CD8-positive, alpha-beta memory T cell (primary cell): ENCODE measurements around the gene NHERF2. TPM values are rescaled to one million over a fixed set of nuclear protein-coding genes. Genes with fewer than 3 reads are reported as not detected.

ENCODE experiments used
- CTCF ChIA-PET: fragments of 350-600 bp; sonication (Branson Sonifier 250); formaldehyde crosslinking; loops from one replicate; lab custom pipeline; 2021; ENCODE audit warnings: antibody characterized with exemption; lab: Charles Lee
- POLR2A ChIA-PET: fragments of 350-600 bp; sonication (Branson Sonifier 250); formaldehyde crosslinking; loops from one replicate; lab custom pipeline; 2021; ENCODE audit warnings: antibody characterized with exemption; lab: Charles Lee
- DNase-seq, 5 donors: peaks; one replicate each; pipeline versions ENCODE4 v3.0.0 to v3.0.0-alpha.2; 2020 to 2022; ENCODE audit warnings: mixed read lengths in 1 of 5
- H3K27ac ChIP-seq: one replicate; pipeline ENCODE4 v1.7.0; 2013; ENCODE audit warnings: low read depth, mild to moderate bottlenecking, low read length, moderate library complexity
- H3K27me3 ChIP-seq: 2 replicates; pipeline ENCODE4 v1.7.0; 2013; ENCODE audit warnings: low read length, mild to moderate bottlenecking; ENCODE audit not compliant: insufficient read depth, poor library complexity, severe bottlenecking
- H3K36me3 ChIP-seq: 2 replicates; pipeline ENCODE4 v1.7.0; 2013; ENCODE audit warnings: mild to moderate bottlenecking, low read length, moderate library complexity; ENCODE audit not compliant: insufficient read depth
- H3K4me1 ChIP-seq: 2 replicates; pipeline ENCODE4 v1.7.0; 2013; ENCODE audit warnings: mild to moderate bottlenecking, low read length, moderate library complexity; ENCODE audit not compliant: insufficient read depth
- H3K4me3 ChIP-seq: 2 replicates; pipeline ENCODE4 v1.7.0; 2013; ENCODE audit warnings: mild to moderate bottlenecking, low read length
- H3K9me3 ChIP-seq: 2 replicates; pipeline ENCODE4 v1.7.0; 2013; ENCODE audit warnings: mild to moderate bottlenecking, low read length
- H3K27ac Mint-ChIP-seq, 8 donors: one replicate each; pipeline ENCODE4 v1.8.0; 2020 to 2021; ENCODE audit warnings: mixed read lengths in 8 of 8, mild to moderate bottlenecking in 6 of 8, inconsistent platforms in 3 of 8, moderate library complexity in 3 of 8
- H3K27me3 Mint-ChIP-seq, 2 donors: one replicate each; pipeline ENCODE4 v1.8.0; 2020 to 2021; ENCODE audit warnings: mixed read lengths in 2 of 2, mild to moderate bottlenecking in 1 of 2, moderate library complexity in 1 of 2
- H3K36me3 Mint-ChIP-seq, 3 donors: one replicate each; pipeline ENCODE4 v1.8.0; 2020 to 2021; ENCODE audit warnings: mixed read lengths in 3 of 3, inconsistent platforms in 1 of 3, mild to moderate bottlenecking in 1 of 3
- H3K4me1 Mint-ChIP-seq, 3 donors: one replicate each; pipeline ENCODE4 v1.8.0; 2020 to 2021; ENCODE audit warnings: mixed read lengths in 3 of 3, inconsistent platforms in 1 of 3, mild to moderate bottlenecking in 1 of 3
- H3K4me3 Mint-ChIP-seq, 7 donors: one replicate each; pipeline ENCODE4 v1.8.0; 2020 to 2021; ENCODE audit warnings: mixed read lengths in 7 of 7, mild to moderate bottlenecking in 6 of 7, moderate library complexity in 4 of 7, inconsistent platforms in 2 of 7
- H3K9me3 Mint-ChIP-seq, 5 donors: one replicate each; pipeline ENCODE4 v1.8.0; 2020 to 2022; ENCODE audit warnings: mixed read lengths in 5 of 5, mild to moderate bottlenecking in 3 of 5, moderate library complexity in 2 of 5, inconsistent platforms in 1 of 5
- polyA plus RNA-seq: library from polyadenylated mRNA; unstranded; fragments of 300-500 nt; fragmentation: Illumina TruSeq; gene quantifications from one replicate; pipeline ENCODE4 v1.2.3, GENCODE V29; 2021
- total RNA-seq, 2 experiments: library from RNA; stranded (reverse); gene quantifications; one replicate each; pipeline ENCODE4 v1.2.3, GENCODE V29; 2021

The NHERF2 gene
- total and polyA plus RNA-seq, 3 experiments from 2014 or later = 0.51 to 4.1 (median 3.0) TPM

GRCh38 chr16:2040787-2041522 lies 14.3 kb downstream of the NHERF2 start:
- H3K4me3 ChIP-seq = no peak overlapping the region
- no peak overlapping the region for H3K27ac ChIP-seq
- ChIA-PET CTCF (interaction anchor here (0.6 to 2.1 kb wide), 2 partner anchors 99 to 111 kb away, joined by 4 to 8 read pairs; no protein-coding TSS in a partner anchor), POLR2A (no interaction called here)
- H3K4me1 Mint-ChIP-seq = no peaks in the 10 kb centered on the region
- no peaks in the 10 kb centered on the region for H3K36me3 ChIP-seq
- no peaks in the 10 kb centered on the region for H3K9me3 Mint-ChIP-seq
- H3K4me3 Mint-ChIP-seq = no peak overlapping the region
- H3K27ac Mint-ChIP-seq = no peak overlapping the region
- no peaks in the 10 kb centered on the region for H3K36me3 Mint-ChIP-seq
- no peaks in the 10 kb centered on the region for H3K27me3 Mint-ChIP-seq
- no peaks in the 10 kb centered on the region for H3K27me3 ChIP-seq
- no peaks in the 10 kb centered on the region for H3K9me3 ChIP-seq
- no peak for DNase-seq
- H3K4me1 ChIP-seq = no peaks in the 10 kb centered on the region

GRCh38 chr16:2042171-2042985 lies 15.7 kb downstream of the NHERF2 start:
- Histone ChIP-seq H3K9me3 (no peaks in the 10 kb centered on the region), H3K27ac (peak overlapping the region; percentile 16), H3K36me3 (no peaks in the 10 kb centered on the region), H3K4me1 (peaks cover 6% of the 10 kb centered on the region), H3K27me3 (no peaks in the 10 kb centered on the region), H3K4me3 (no peak overlapping the region)
- DNase-seq = no peak
- Mint-ChIP-seq H3K27me3 (no peaks in the 10 kb centered on the region), H3K4me3 (no peak overlapping the region), H3K9me3 (no peaks in the 10 kb centered on the region), H3K4me1 (peaks cover 5 to 11% (median 6%) of the 10 kb centered on the region in 3 donors), H3K36me3 (peaks cover 0 to 5% (median 0%) of the 10 kb centered on the region in 3 donors), H3K27ac (no peak overlapping the region)
- CTCF ChIA-PET = no interaction called here
- POLR2A ChIA-PET = no interaction called here

- H3K27ac Mint-ChIP-seq = no peak overlapping the region
- no peak overlapping the region for H3K4me3 Mint-ChIP-seq
- no peaks in the 10 kb centered on the region for H3K27me3 Mint-ChIP-seq
- no peaks in the 10 kb centered on the region for H3K27me3 ChIP-seq
- peaks cover 0 to 7% (median 0%) of the 10 kb centered on the region in 3 donors for H3K36me3 Mint-ChIP-seq
- H3K4me3 ChIP-seq = no peak overlapping the region
- peaks cover 6% of the 10 kb centered on the region for H3K4me1 ChIP-seq
- ChIA-PET CTCF (no interaction called here), POLR2A (no interaction called here)
- no peak overlapping the region for H3K27ac ChIP-seq
- peaks cover 7 to 12% (median 7%) of the 10 kb centered on the region in 3 donors for H3K4me1 Mint-ChIP-seq
- H3K36me3 ChIP-seq = no peaks in the 10 kb centered on the region
- DNase-seq = no peak
- H3K9me3 ChIP-seq = no peaks in the 10 kb centered on the region
- H3K9me3 Mint-ChIP-seq = no peaks in the 10 kb centered on the region
Measured at GRCh38 chr16:2042986-2043666, 16.4 kb downstream of the NHERF2 start.

GRCh38 chr16:2043667-2044451 lies 17.2 kb downstream of the NHERF2 start:
- Mint-ChIP-seq H3K4me1 (peaks cover 14 to 19% (median 15%) of the 10 kb centered on the region in 3 donors), H3K36me3 (peaks cover 0 to 8% (median 0%) of the 10 kb centered on the region in 3 donors), H3K9me3 (no peaks in the 10 kb centered on the region), H3K27ac (no peak overlapping the region), H3K27me3 (no peaks in the 10 kb centered on the region), H3K4me3 (no peak overlapping the region)
- no peak for DNase-seq
- Histone ChIP-seq H3K27ac (no peak overlapping the region), H3K4me1 (peaks cover 12% of the 10 kb centered on the region), H3K9me3 (no peaks in the 10 kb centered on the region), H3K36me3 (no peaks in the 10 kb centered on the region), H3K27me3 (no peaks in the 10 kb centered on the region), H3K4me3 (no peak overlapping the region)
- ChIA-PET CTCF (no interaction called here), POLR2A (no interaction called here)

GRCh38 chr16:2044541-2044940 lies 17.8 kb downstream of the NHERF2 start:
- no peak for DNase-seq
- Histone ChIP-seq H3K27ac (no peak overlapping the region), H3K27me3 (no peaks in the 10 kb centered on the region), H3K4me3 (no peak overlapping the region), H3K4me1 (peaks cover 14% of the 10 kb centered on the region), H3K36me3 (no peaks in the 10 kb centered on the region), H3K9me3 (no peaks in the 10 kb centered on the region)
- no peak overlapping the region for H3K4me3 Mint-ChIP-seq
- no peaks in the 10 kb centered on the region for H3K27me3 Mint-ChIP-seq
- peaks cover 0 to 8% (median 0%) of the 10 kb centered on the region in 3 donors for H3K36me3 Mint-ChIP-seq
- no peaks in the 10 kb centered on the region for H3K9me3 Mint-ChIP-seq
- peaks cover 14 to 22% (median 16%) of the 10 kb centered on the region in 3 donors for H3K4me1 Mint-ChIP-seq
- POLR2A ChIA-PET = interaction anchor here (0.6 kb wide), 1 partner anchor 217 kb away, joined by 4 read pairs; no protein-coding TSS in a partner anchor
- CTCF ChIA-PET = no interaction called here
- H3K27ac Mint-ChIP-seq = no peak overlapping the region

GRCh38 chr16:2045965-2046892 lies 19.5 kb downstream of the NHERF2 start:
- H3K4me3 Mint-ChIP-seq = peak overlapping the region; percentile 34 to 94 (median 90)
- H3K4me3 ChIP-seq = no peak overlapping the region
- no peak overlapping the region for H3K27ac ChIP-seq
- peaks cover 14% of the 10 kb centered on the region for H3K4me1 ChIP-seq
- DNase-seq = no peak
- no peaks in the 10 kb centered on the region for H3K27me3 Mint-ChIP-seq
- H3K27ac Mint-ChIP-seq = peak overlapping the region in 1 of 8 donors; percentile 77
- CTCF ChIA-PET = interaction anchor here (1.2 to 2.5 kb wide), 5 partner anchors 21 to 109 kb away, joined by 3 to 17 read pairs (median 4); partner anchors contain the start of gene TRAF7
- peaks cover 14 to 27% (median 16%) of the 10 kb centered on the region in 3 donors for H3K4me1 Mint-ChIP-seq
- H3K9me3 ChIP-seq = no peaks in the 10 kb centered on the region
- H3K36me3 ChIP-seq = no peaks in the 10 kb centered on the region
- H3K9me3 Mint-ChIP-seq = no peaks in the 10 kb centered on the region
- POLR2A ChIA-PET = interaction anchor here (2.1 kb wide), 1 partner anchor 10 kb away, joined by 6 read pairs; no protein-coding TSS in a partner anchor
- peaks cover 0 to 18% (median under 1%) of the 10 kb centered on the region in 3 donors for H3K36me3 Mint-ChIP-seq
- no peaks in the 10 kb centered on the region for H3K27me3 ChIP-seq
